Measurements from ENCODE around the gene SYNGR1. TPM values are rescaled to one million over a fixed set of nuclear protein-coding genes. Genes with fewer than 3 reads are reported as not detected.

SYNGR1 gene
- total and polyA plus RNA-seq, 2 experiments from 2014 or later: 30.9 to 37.0 TPM

DNA sequence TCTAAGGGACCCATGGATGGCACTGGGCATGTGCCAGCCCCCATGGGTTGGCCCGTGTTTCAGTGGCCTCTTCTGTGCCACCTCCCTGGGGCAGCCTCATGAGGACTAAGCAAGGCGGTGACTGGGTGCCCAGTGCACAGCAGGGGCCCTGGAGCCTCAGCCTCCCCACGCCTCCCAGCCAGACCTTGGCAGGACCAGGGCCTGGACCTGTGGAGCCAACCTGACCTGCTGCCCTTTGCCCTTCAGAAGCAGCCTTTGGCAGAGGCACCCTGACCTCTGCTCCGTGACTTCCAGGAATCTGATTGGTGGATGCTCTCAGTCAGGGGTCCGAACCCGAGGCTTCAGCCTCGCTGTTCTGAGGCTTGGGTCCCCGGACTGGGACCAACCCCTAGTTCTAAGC is 25.0 kb downstream of the SYNGR1 start:
- Histone ChIP-seq H4K20me1 (replicated peaks; ENCODE audit: insufficient read depth) (no peaks in the 10 kb centered on the region), H3K4me1 (ENCODE audit: insufficient read depth) (no peaks in the 10 kb centered on the region; the same call in 1 of the 2 replicates), H3K27ac (ENCODE audit: low read depth) (no peak overlapping the region), H2AFZ (no peak overlapping the region), H3K27me3 (ENCODE audit: insufficient read depth) (no peaks in the 10 kb centered on the region), H3K36me3 (ENCODE audit: insufficient read depth) (no peaks in the 10 kb centered on the region), H3K9me2 (ENCODE audit: insufficient read depth) (no peaks in the 10 kb centered on the region), H3K4me3 (no peak overlapping the region), H3K4me2 (no peak overlapping the region), H3K79me2 (replicated peaks; ENCODE audit: insufficient read depth) (no peaks in the 10 kb centered on the region), H3F3A (replicated peaks; ENCODE audit: low read depth) (no peaks in the 10 kb centered on the region)
- H3K27me3 Mint-ChIP-seq (ENCODE audit: insufficient read depth, low read depth, poor library complexity): peaks cover 2% of the 10 kb centered on the region
- no peak overlapping the region for H3K4me3 Mint-ChIP-seq
- H3K9me3 Mint-ChIP-seq: peaks cover 6% of the 10 kb centered on the region; the same call in 1 of the 3 replicates
- H3K4me1 Mint-ChIP-seq: peaks cover 4% of the 10 kb centered on the region; the same call in 2 of the 3 replicates
- no peak for TF ChIP-seq EZH2 (IDR thresholded peaks at IDR 0.05; ENCODE audit: low read depth, unreplicated experiment)
- TF ChIP-seq NANOG (IDR thresholded peaks at IDR 0.05; ENCODE audit: borderline replicate concordance): no peak
- no peak for TF ChIP-seq EZH2phosphoT487 (IDR thresholded peaks at IDR 0.05; ENCODE audit: unreplicated experiment)
- no peak for TF ChIP-seq JUNB (IDR thresholded peaks at IDR 0.05; ENCODE audit: unreplicated experiment)
- no peak for TF ChIP-seq ZNF331 (CRISPR knock-in tag; IDR thresholded peaks at IDR 0.05; ENCODE audit: low read depth)
- TF ChIP-seq, protein P1, sequence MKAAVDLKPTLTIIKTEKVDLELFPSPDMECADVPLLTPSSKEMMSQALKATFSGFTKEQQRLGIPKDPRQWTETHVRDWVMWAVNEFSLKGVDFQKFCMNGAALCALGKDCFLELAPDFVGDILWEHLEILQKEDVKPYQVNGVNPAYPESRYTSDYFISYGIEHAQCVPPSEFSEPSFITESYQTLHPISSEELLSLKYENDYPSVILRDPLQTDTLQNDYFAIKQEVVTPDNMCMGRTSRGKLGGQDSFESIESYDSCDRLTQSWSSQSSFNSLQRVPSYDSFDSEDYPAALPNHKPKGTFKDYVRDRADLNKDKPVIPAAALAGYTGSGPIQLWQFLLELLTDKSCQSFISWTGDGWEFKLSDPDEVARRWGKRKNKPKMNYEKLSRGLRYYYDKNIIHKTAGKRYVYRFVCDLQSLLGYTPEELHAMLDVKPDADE (IDR thresholded peaks at IDR 0.05): no peak
- peaks cover 6% of the 10 kb centered on the region for H3K36me3 Mint-ChIP-seq (ENCODE audit: low read depth)
- ATAC-seq: no peak
- no peak for DNase-seq (ENCODE audit: low spot score)
- H3K27ac Mint-ChIP-seq: no peak overlapping the region

DNA sequence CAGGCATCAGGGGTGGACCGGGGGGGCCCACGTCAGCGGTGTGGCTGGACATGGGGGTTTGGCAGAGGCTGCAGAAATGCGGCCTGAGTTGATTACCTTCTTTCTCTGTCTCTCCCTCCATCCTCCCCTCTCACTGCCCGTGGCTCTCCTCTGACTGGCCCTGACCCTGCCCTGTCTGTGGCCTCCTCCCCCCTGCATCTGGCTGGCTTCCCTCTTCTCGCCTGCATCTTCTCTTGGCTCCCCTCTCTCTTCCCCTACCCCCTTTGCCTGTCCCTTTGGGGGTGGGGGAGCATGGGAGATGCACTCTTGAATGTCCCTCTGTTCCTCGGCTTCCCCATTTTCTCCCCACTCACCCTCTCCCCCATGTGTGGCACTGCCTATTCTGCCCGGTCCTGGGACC is 25.9 kb downstream of the SYNGR1 start:
- Mint-ChIP-seq H3K4me3 (no peak overlapping the region), H3K9me3 (peaks cover 6% of the 10 kb centered on the region; the same call in 1 of the 3 replicates), H3K27me3 (ENCODE audit: insufficient read depth, low read depth, poor library complexity) (peaks cover 2% of the 10 kb centered on the region), H3K4me1 (peaks cover 4% of the 10 kb centered on the region; the same call in 2 of the 3 replicates), H3K27ac (no peak overlapping the region), H3K36me3 (ENCODE audit: low read depth) (peaks cover 6% of the 10 kb centered on the region)
- no peak overlapping the region for H3K4me3 ChIP-seq
- H3K36me3 ChIP-seq (ENCODE audit: insufficient read depth): no peaks in the 10 kb centered on the region
- no peak overlapping the region for H2AFZ ChIP-seq
- H3K27ac ChIP-seq (ENCODE audit: low read depth): no peak overlapping the region
- no peak overlapping the region for H3K4me2 ChIP-seq
- no peaks in the 10 kb centered on the region; the same call in 1 of the 2 replicates for H3K4me1 ChIP-seq (ENCODE audit: insufficient read depth)
- H4K20me1 ChIP-seq (replicated peaks; ENCODE audit: insufficient read depth): no peaks in the 10 kb centered on the region
- no peaks in the 10 kb centered on the region for H3K79me2 ChIP-seq (replicated peaks; ENCODE audit: insufficient read depth)
- DNase-seq (ENCODE audit: low spot score): no peak
- no peaks in the 10 kb centered on the region for H3K27me3 ChIP-seq (ENCODE audit: insufficient read depth)
- no peak for ATAC-seq
- H3F3A ChIP-seq (replicated peaks; ENCODE audit: low read depth): no peaks in the 10 kb centered on the region
- no peaks in the 10 kb centered on the region for H3K9me2 ChIP-seq (ENCODE audit: insufficient read depth)
- TF ChIP-seq, protein P1 (IDR thresholded peaks at IDR 0.05): no peak
- TF ChIP-seq NANOG (IDR thresholded peaks at IDR 0.05; ENCODE audit: borderline replicate concordance) (no peak), CREB1 (CRISPR knock-in tag; IDR thresholded peaks at IDR 0.05; ENCODE audit: low read depth) (no peak), EZH2 (IDR thresholded peaks at IDR 0.05; ENCODE audit: low read depth, unreplicated experiment) (no peak), JUNB (IDR thresholded peaks at IDR 0.05; ENCODE audit: unreplicated experiment) (no peak), ZNF114 (CRISPR knock-in tag; IDR thresholded peaks at IDR 0.05) (no peak), ZNF331 (CRISPR knock-in tag; IDR thresholded peaks at IDR 0.05; ENCODE audit: low read depth) (no peak), EZH2phosphoT487 (IDR thresholded peaks at IDR 0.05; ENCODE audit: unreplicated experiment) (no peak), STAT1 (IDR thresholded peaks at IDR 0.05; ENCODE audit: unreplicated experiment) (no peak)
- TF ChIP-seq, protein P2, sequence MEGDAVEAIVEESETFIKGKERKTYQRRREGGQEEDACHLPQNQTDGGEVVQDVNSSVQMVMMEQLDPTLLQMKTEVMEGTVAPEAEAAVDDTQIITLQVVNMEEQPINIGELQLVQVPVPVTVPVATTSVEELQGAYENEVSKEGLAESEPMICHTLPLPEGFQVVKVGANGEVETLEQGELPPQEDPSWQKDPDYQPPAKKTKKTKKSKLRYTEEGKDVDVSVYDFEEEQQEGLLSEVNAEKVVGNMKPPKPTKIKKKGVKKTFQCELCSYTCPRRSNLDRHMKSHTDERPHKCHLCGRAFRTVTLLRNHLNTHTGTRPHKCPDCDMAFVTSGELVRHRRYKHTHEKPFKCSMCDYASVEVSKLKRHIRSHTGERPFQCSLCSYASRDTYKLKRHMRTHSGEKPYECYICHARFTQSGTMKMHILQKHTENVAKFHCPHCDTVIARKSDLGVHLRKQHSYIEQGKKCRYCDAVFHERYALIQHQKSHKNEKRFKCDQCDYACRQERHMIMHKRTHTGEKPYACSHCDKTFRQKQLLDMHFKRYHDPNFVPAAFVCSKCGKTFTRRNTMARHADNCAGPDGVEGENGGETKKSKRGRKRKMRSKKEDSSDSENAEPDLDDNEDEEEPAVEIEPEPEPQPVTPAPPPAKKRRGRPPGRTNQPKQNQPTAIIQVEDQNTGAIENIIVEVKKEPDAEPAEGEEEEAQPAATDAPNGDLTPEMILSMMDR (conservative IDR thresholded peaks at IDR 0.05; ENCODE audit: low read depth in 2 of 2): no peak
- TF ChIP-seq, protein P3, sequence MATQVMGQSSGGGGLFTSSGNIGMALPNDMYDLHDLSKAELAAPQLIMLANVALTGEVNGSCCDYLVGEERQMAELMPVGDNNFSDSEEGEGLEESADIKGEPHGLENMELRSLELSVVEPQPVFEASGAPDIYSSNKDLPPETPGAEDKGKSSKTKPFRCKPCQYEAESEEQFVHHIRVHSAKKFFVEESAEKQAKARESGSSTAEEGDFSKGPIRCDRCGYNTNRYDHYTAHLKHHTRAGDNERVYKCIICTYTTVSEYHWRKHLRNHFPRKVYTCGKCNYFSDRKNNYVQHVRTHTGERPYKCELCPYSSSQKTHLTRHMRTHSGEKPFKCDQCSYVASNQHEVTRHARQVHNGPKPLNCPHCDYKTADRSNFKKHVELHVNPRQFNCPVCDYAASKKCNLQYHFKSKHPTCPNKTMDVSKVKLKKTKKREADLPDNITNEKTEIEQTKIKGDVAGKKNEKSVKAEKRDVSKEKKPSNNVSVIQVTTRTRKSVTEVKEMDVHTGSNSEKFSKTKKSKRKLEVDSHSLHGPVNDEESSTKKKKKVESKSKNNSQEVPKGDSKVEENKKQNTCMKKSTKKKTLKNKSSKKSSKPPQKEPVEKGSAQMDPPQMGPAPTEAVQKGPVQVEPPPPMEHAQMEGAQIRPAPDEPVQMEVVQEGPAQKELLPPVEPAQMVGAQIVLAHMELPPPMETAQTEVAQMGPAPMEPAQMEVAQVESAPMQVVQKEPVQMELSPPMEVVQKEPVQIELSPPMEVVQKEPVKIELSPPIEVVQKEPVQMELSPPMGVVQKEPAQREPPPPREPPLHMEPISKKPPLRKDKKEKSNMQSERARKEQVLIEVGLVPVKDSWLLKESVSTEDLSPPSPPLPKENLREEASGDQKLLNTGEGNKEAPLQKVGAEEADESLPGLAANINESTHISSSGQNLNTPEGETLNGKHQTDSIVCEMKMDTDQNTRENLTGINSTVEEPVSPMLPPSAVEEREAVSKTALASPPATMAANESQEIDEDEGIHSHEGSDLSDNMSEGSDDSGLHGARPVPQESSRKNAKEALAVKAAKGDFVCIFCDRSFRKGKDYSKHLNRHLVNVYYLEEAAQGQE (IDR thresholded peaks at IDR 0.05; ENCODE audit: unreplicated experiment): no peak
